Suppressor macrophage treated with lipopolysaccharide for 1 hour (primary cell): ENCODE results near the gene C19orf85.

Experiments used
- DNase-seq, 3 donors: peaks; one replicate each; pipeline ENCODE4 v3.0.0-alpha.2; 2020 to 2022

The C19orf85 gene

DNA sequence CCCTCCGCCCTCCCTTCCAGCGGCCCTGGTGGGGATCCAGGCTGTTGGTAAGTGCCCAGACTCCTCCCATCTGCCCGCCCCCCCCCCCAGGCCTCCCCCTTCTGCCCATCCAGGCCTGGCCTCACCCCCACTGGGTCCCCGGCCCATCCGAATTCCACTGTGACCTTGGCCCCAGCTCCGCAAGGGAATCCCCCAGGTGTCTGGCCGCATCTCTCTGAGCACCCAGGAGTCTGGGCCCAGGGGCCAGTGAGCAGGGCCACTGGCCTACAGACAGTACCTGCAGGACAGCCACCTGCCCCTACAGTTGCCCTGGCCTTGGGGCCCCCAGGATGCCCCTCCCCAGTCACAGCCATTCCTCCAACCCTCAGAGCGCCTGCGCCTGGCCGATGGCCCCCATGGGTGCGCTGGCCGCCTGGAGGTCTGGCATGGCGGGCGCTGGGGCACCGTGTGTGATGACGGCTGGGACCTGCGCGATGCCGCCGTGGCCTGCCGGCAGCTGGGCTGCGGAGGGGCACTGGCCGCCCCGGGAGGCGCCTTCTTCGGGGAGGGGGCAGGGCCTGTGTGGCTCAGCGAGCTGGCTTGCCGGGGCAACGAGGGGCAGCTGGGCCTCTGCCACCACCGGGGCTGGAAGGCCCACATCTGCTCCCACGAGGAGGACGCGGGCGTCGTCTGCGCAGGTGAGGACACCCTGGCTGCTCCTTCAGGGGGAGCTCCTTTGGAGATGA is 24.6 kb upstream of the C19orf85 start:
- no peak for DNase-seq

DNA sequence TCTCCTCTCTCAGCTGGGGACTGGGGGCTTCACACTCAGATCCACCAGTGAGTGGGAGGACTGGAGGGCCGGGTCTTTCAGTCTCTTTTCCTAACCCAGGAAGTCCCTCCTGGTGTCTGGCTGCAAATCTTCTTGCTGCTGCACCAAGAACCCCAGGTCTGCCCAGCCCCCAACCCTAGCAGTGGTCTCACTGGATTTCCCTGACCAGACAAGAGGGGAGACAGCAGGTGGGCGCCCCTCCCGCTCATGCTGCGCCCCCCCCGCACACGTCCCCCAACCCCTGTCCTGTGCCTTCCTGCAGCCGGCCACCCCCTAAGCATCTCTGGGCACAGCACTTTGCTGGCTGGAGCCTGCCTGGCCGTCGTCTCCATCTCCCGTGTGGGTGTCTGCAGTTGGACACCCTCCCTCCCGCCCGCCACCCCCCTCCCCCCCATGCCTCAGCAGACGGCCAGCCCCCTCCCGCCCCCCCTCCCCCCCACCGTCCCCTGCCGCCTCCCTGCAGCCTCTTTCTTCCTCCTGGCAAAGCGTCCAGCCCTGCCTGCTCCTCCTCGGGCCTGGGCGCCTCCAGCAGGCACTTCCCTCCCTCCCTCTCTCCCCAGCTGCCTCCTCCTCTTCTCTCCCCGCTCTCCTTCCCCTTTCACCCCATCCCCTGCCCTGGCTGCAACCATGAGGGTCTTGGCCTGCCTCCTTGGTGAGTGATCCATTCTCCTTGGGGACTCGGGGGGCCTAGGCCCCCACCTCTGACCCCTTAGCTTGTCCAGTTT is 23.6 kb upstream of the C19orf85 start, which contains the start of gene SSC5D:
SSC5D (plus strand) TSS at position 513 of the 764 bp plus-strand sequence; CDS start at position 667, 154 bp downstream.
- DNase-seq, result peak in 1 of 3 donors; percentile 26

DNA sequence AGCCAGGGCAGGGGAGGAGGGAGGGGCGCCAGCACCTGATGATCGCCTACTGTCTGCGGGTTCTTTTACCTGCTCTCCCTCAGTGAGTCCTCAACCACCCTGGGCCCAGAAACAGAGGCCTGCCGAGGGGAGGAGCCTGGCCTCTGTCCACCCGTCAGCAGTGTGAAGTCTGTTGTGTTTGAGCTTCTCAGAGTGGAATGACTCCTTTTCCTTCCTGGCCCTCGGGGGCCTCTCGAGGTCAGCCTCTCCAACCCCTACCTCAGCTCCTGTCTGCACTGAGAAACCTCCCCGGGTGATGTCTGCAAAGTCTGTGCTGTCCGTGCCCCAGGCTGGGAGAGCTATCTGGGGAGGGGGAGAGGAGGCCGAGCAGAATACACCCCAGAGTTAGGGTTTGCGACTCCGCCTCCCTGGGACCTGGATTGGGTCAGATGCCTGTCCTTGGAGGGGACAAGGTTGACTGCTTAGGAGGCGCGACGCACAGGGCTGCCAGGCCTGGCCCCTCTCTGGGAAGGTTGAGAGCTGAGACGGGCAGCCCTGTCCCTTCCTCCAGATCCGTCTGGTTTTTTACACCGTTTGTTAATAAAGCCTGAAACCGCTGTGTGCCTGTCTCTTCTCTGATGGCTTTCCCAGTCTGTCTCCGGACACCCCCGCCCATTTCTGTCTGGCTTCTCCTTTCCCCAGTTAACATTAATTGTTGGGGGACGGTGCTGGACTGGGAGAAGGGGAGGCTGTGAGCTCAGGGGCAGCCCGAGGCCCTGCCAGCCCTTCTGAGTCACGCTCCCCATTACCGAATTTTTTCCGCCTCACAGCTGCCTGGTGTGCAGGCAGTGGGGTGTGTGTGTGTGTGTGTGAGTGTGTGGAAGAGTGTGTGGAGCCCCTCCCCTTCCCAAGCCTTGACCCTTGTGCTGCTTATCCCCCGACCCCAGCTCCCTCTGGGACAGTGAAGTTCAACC is 22.7 kb upstream of the C19orf85 start:
- peak in 2 of 3 donors; percentile 21 to 31 for DNase-seq

DNA sequence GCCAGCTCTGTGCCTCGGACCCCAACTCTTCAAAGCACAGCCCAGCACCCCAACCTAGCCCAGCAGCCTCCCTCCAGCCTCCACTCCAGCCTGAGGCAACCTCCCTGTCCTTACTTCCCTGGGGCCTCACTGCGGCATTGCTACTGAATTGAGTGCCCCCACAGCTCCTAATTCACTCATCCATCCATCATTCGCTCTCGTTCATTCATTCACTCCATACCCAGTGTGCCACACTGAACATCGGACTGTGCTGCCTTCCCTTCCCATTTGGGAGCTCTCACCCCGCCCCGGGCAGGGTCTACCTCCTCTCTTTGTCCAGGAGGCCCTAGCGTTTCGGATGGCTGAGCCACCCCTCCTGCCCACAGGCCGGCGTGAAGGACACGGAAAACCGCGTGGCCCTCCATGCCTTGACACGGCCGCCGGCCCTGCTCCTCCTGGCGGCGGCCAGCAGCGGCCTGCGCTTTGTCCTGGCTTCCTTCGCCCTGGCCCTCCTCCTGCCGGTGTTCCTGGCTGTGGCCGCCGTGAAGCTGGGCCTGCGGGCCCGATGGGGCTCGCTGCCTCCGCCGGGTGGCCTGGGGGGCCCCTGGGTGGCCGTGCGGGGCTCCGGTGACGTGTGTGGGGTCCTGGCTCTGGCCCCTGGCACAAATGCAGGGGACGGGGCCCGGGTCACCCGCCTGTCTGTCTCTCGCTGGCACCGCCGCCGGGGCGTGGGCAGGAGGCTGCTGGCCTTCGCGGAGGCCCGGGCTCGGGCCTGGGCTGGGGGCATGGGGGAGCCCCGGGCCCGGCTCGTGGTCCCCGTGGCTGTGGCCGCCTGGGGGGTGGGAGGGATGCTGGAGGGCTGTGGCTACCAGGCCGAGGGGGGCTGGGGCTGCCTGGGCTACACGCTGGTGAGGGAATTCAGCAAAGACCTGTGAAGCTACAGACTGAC is 21.8 kb upstream of the C19orf85 start:
- DNase-seq, result no peak

DNA sequence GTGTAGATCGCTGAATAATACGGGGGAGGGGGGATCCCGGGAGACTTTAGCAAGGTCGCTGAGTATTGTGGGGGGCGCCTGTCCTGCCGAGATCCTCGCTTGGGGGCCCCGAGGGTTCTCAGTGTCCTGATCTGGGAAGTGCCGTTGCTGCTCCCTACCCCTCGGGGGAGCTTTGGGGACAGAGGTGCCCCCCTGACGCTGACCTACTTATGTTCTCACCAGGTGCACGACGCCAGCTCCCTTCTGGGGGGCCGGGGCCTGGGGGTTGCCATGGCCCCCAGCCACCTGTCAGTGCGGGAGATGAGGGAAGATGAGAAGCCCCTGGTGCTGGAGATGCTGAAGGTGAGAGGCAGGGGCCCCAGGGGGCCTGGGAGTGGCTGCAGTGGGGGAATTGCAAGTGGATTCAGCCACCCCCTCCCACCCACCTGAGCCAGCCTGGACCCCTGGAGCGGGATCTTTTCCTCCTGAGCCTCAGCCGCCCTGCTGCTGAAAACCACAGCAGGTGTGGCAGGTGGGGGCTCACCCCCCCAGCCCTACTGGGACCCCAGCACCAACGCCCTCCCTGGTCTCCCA is 21.0 kb upstream of the C19orf85 start:
- DNase-seq, result no peak

DNA sequence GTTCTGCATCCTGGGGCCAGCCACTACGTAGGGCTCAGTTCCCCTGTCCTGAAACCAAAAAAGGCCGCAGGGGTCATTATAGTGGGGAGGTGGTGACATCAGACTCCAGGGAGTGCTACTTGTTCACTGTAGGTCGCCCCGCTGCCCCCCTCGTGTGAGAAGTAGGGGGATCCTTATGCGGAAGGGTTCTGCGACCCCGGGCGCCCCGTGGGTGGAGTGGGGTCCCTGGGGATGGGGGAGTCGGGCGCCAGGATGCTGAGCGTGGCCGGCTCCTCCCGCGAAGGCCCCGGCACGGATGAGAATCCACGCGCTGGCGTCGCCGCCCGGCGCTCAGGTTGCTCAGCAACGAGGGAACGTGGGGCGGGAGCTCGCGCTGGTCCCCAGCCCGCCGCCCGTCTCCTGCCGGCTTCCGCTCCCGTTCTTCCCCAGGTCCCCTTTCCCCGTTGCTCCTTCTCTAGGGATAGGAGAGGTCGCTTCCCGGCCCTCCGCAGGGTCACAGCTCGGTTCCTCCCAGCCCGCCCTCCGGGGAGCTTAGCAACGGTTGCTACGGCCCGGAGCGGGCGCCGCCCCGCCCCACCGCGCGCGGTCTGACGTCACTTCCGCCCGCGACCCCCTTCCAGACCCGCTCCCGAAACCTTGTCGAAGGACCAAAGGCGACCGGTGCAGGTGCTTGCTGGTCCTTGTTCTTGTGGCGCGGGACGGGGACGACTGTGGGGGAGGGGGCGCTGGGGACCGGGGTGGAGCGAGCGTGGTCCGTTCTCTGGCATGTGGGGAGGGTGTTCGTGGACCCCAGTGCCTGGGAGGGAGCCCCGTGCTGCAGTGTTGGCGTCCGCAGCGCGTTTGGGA is 20.3 kb upstream of the C19orf85 start, which contains the start of gene NAT14:
NAT14 (plus strand) TSS at position 596 of the 846 bp plus-strand sequence. CDS start 521 bp downstream, outside the sequence.
- peak in 2 of 3 donors; percentile 26 to 50 for DNase-seq

DNA sequence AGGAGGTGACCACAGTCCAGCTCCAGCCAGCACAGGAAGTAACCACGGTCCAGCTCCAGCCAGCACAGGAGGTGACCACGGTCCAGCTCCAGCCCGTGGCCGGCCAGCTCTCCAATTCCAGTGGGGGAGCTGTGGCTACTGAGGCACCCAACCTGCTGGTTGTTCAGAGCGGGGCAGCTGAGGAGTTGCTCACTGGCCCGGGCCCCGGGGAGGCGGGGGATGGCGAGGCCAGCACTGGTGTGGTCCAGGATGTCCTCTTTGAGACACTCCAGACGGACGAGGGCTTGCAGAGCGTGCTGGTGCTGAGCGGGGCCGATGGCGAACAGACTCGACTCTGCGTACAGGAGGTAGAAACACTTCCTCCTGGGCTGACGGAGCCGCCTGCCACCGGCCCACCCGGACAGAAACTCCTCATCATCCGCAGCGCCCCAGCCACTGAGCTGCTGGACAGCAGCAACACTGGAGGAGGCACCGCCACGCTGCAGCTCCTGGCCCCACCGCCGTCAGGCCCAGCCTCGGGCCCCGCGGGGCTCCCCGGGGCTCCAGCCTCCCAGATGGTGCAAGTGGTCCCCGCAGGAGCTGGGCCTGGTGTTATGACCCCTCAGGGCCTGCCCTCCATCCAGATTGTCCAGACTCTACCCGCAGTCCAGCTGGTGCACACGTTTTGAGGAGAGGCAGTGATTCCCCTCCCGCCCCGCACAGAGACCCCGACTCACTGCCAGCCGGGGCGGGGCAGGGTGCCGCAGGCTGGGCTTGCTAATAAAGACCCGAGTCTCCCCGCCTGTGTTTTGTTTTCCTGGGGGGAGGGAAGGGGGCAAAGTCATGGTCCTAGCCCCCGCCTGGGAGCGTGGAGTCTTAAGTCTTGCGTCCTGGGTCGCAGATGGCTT is 19.4 kb upstream of the C19orf85 start:
- no peak for DNase-seq

DNA sequence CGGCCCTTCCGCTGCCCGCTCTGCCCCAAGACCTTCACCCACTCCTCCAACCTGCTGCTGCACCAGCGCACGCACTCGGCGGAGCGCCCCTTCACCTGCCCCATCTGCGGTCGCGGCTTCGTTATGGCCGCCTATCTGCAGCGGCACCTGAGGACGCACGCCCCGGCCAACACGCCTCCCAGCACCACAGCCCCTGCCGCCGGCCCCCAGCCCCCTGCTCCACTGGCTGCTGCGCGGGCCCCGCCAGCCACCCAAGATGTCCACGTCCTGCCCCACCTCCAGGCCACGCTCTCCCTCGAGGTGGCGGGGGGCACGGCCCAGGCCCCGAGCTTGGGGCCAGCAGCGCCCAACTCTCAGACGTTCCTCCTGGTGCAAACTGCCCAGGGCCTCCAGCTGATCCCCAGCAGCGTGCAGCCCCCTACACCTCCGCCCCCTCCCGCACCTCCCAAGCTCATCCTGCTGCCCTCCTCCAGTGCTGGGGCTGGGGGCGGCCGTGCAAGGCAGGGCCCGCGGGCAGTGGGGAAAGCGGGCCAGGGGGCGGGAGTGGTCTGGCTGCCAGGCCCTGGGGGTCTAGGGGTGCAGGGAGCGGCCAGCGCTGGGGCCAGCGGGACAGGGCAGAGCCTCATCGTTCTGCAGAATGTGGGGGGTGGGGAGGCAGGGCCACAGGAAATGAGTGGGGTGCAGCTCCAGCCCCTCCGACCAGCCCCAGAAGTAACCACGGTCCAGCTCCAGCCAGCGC is 18.6 kb upstream of the C19orf85 start:
- no peak for DNase-seq

DNA sequence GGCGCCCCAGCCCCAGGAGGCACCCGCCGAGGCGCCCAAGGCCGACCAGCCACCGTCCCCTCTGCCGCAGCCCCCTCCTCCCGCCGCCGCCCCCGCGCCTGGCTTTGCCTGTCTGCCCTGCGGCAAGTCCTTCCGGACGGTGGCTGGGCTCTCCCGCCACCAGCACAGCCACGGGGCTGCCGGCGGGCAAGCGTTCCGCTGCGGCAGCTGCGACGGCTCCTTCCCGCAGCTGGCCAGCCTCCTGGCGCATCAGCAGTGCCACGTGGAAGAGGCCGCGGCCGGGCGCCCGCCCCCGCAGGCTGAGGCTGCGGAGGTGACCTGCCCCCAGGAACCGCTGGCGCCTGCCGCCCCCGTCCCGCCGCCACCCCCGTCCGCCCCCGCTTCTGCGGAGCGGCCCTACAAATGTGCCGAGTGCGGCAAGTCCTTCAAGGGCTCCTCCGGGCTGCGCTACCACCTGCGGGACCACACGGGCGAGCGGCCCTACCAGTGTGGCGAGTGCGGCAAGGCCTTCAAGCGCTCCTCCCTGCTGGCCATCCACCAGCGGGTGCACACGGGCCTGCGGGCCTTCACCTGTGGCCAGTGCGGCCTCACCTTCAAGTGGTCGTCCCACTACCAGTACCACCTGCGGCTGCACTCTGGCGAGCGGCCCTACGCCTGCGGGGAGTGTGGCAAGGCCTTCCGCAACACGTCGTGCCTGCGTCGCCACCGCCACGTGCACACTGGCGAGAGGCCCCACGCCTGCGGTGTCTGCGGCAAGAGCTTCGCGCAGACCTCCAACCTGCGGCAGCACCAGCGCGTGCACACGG is 17.8 kb upstream of the C19orf85 start:
- DNase-seq, result no peak

DNA sequence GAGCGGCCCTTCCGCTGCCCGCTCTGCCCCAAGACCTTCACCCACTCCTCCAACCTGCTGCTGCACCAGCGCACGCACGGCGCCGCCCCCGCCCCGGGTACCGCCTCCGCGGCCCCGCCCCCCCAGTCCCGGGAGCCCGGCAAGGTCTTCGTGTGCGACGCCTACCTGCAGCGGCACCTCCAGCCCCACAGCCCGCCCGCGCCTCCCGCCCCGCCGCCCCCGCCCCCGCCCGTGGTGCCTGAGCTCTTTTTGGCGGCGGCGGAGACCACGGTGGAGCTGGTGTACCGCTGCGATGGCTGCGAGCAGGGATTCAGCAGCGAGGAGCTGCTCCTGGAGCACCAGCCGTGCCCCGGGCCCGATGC is 17.2 kb upstream of the C19orf85 start:
- DNase-seq, result no peak

DNA sequence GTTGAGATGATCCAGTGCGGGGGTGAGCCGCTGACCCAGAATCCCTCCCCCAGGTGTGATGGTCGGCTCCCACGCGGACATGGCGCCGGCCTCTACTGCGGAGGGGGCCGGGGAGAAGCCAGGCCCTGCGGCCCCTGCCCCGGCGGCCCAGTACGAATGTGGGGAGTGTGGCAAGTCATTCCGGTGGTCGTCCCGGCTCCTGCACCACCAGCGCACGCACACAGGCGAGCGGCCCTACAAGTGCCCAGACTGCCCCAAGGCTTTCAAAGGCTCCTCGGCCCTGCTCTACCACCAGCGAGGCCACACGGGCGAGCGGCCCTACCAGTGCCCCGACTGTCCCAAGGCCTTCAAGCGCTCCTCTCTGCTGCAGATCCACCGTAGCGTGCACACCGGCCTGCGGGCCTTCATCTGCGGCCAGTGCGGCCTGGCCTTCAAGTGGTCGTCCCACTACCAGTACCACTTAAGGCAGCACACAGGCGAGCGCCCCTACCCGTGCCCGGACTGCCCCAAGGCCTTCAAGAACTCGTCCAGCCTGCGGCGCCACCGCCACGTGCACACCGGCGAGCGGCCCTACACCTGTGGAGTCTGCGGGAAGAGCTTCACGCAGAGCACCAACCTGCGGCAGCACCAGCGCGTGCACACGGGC is 16.7 kb upstream of the C19orf85 start:
- no peak for DNase-seq

DNA sequence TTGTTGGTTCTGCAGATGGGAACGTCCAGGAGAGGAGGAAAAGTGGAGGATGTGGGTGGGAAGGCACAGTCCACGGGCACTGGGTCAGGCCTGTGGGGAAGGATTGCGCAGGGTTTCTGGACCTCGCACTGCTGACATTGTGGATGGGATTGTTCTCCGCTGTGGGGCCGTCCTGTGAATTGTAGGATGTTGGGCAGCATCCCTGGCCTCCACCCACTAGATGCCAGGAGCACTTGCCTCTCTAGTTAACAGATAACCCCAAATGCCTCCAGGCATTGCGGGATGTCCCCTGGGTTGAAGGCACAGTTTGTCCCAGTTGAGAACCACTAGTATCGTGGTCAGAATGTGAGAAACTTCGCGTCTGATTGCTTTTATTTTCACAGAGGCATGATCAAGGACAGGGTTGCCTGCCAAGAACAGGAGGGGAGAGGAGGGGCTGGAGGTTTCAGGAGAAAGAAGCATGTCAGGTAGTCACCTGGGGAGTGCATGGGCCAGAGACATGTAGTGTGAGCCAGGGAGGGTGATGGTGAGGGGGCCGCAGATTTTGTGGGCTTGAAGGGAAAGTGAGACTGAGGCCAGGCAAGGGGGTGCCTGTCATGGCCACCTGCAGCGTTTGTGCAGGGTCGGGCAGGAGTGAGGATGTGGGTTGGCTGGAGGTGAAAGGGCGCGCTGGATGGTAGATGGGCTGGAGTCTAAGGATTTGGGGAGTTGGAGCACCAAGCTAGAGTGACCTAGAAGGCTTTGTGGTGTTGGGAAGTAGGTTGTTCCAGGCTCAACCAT is 15.1 kb upstream of the C19orf85 start:
- no peak for DNase-seq

DNA sequence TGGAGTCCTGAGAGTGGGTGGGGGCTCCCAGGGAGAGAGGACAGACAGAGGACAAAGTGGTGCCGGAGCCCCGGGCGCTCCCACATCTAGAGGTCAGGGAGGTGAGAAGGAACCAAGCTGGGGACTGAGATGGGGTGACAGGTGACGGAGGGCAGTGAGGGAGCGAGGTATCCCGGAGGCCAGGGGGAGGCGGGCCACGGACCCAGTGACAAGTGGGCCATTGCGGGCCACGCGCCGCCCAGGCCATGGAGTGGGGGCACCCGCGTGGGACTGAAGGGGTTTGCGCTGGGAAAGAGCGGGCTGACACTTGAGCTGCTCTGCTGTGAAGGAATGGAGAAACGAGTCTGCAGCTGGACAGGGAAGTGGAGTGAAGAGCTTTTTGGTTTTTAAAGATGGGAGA is 14.5 kb upstream of the C19orf85 start:
- no peak for DNase-seq

DNA sequence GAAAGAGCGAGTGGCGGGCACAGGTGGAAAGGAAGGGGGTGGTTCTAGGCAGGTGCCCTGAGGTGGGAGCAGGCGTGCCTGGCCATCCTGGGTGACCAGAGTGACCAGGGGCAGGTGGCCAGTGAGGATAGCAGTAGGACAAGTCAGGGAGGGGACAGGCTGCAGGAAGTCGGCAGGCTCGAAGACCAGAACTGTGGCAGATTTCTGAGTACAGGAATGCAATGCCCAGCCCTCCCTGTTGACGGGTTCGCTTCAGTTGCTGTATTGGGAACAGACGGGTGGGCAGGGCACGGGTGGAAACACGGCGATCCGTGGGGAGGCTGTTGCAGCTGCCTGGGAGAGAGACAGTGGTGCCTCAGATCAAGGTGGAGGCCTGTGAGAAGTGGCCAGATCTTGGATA is 13.8 kb upstream of the C19orf85 start:
- DNase-seq, result no peak

DNA sequence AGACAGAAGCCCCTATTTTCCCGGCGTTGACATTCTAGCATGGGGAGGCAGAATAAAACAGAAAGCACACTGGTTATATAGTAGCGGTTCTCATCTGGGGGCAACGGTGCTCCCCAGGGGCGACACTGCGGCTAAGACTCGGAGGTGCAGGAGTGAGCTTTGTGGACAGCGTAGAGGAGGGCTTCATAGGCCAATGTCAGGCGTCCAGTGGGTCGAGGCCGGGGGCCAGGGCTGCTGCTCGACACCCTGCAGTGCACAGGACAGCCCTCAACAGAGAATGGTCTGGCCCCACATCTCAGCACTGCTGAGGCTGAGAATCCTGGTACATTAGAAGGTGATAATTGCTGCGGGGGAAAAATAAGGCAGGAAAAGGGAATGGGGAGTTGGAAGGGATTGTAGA is 13.4 kb upstream of the C19orf85 start:
- no peak for DNase-seq

DNA sequence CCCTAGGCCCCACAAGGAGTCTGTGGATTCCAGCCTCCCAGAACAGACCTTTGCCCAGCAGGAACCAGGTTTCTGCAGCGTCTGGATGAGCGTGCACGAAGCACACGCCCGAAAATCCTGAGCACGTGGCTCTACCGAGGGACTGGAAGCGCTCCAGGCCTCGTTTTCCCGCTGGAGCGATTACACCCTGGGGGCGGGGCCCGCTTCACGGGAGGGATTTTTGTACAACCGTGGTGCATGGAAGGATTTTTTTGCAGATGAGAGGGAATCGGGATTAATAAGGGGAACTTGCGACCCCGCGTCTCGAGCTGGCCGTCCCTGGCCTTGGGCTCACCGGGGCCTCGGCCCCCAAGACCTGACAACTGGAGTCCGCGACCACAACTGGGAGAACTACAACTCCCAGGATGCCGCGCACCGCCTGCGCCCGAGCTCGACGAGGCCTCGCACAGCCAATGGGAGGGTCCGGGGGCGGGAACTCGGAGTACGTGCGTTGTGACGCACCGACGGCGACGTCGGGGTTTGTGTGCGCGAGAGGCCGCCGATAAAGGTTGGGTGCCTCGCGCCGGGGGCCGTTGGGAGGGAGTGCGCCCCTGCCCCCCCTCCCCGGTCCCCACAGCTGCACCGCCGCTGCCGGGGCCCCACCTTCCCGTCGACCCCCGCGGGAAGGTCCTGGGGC is 11.7 kb upstream of the C19orf85 start, which contains the start of gene ZNF628:
ZNF628 (plus strand) TSS at position 518 of the 676 bp plus-strand sequence. CDS start 3,294 bp downstream, outside the sequence.
- peak; percentile 98 to 100 (median 99) for DNase-seq
